HG03039 (cell line): ENCODE measurements around the gene TEAD3.

Experiments used
- ATAC-seq: cut with Tn5 transposase; IDR thresholded peaks from one replicate; pipeline ENCODE4 v1.9.1; 2021; ENCODE audit warnings: mild to moderate bottlenecking, moderate library complexity; ENCODE audit not compliant: unreplicated experiment

Gene TEAD3

DNA sequence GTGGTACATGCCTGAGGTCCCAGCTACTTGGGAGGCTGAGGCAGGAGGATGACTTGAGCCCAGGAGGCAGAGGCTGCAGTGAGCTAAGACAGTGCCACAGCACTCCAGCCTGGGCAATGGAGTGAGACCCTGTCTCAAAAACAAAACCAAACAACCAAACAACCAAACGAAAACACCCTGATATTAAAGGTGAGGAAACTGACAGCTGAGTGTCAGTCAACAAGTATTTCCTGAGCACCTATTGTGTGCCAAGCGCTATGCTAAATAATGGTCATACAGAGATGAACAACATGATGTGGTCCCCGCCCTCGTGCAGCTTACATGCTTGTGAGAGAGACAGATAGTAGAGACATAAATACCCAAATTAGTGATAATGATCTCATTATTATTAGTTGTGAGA, 17.7 kb upstream of the TEAD3 start:
- ATAC-seq = no peak

- no peak for ATAC-seq
Measured at GRCh38 chr6:35512740-35513139, 15.9 kb upstream of the TEAD3 start, which contains the start of gene TULP1. TSS of gene TULP1 (minus strand) at chr6:35512896. CDS start at chr6:35512858, 38 bp downstream.

DNA sequence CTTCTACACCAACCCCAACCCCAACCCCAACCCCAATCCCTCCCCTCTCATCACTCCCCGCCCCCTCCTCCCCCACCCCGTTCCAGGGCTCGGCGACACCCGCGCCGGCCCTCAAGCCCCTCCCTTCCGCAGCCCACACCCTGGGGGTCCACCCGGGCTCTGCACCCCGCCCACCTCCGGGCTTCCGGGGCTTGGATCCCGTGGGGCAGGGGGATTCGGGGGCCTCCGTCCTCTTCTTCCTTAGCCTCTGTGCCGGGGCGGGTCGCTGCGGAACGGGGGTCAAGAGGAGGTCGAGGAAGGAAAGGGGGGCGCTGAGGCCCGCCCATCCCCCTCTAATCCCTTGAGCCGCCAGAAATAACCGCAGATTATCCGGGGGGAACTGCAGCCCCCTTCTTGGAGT, 15.1 kb upstream of the TEAD3 start:
- no peak for ATAC-seq

DNA sequence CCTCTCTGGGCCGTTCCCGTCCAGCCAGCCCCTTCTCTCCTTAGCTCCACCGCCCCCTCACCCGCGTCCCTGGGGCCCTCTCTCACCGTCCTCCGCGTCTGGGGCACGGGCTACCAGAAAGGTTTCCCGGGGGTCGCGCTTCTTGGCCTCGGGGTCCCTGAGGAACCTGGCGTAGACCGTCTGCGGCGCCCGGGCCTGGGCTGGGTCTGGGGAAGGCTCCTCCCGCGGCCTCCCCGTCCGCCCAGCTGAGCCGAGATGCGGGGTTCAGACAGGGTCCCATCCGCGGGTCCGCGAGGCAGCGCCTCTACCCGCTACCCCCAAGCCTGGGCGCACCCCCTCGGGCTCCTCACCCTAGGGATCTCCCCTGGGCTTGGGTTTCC, 14.7 kb upstream of the TEAD3 start:
- ATAC-seq = no peak

DNA sequence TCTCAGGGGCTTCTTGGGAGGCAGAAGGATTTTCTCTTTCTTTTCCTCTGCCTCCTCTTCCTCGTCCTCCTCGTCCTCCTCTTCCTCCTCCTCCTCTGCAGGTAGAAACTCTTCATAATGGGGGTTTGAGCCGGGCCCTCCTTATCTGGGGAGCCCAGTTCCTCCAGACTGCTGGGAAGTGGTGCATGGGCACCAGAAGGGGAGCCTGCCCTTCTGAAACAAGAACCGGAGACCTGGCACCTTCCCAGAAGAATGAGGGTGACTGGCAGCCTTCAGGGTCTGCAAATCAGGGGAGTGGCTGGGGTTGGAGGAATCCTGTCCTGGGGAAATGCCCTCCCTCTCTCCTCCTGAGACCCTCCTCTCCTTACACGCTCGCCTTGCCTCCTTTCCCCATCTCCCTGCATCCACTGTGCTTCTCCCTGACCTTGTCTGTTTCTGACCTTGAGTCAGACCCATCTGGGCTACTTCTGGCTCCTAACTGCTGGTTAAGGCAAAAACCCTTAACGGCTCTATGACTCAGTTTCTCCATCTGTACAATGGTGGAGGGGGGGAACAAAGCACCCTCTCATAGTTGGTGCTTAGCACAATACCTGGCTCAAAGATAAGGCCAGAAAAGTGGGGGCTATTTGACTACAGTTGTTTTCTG, 14.2 kb upstream of the TEAD3 start:
- ATAC-seq = no peak

DNA sequence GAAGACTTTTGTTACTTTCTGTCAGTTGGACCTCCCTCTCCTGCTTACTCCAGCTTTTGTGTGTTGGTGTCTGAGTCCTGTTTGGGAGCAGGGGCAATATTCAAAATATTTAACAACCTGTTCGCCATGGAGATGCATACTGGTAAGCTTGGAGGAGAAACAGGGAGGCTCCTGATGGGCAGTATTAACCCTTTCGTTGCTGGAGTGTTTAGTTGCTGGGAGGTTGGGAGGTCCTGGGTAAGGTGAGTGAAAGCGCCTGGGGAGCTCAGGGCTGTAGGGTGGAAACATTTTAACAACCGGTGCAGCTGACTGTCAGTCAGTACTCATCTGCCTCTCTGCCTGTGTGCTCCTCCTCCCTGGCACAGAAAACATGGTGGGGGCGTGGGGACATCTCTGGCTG, 11.7 kb upstream of the TEAD3 start:
- no peak for ATAC-seq

DNA sequence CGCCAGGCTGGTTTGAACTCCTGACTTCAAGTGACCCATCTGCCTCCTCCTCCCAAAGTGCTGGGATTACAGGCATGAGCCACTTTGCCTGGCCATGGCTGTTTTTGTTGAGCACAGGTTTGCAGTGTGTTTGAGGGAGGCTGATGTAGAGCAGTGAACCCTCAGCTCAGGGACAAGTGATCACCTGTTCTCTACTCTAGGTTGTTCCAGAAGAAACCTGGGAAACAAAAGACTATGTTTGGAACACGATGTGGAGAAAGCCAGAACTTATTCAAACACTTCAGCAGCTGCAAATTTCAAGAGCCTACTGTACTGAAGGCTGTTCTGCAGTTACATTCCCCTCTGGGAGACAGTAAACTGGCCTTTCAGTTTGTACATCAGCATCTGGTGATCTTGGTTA, 11.1 kb upstream of the TEAD3 start:
- no peak for ATAC-seq

DNA sequence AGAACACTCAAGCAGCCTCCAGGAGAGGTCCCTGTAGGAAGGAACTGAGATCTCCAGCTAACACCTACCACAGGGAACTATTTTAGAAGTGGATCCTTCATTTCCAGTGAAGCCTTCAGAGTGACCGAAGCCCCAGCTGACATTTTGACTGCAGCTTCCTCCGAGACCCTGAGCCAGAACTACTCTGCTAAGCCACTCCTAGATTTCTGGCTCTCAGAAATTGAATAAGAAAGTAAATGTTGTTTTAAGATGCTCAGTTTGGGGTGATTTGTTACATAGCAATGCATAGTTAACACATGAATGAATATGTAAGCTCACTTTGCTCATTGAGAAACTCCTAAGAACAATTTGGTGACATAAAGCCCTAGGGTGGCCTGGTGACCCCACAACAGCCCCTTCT, 10.3 kb upstream of the TEAD3 start:
- ATAC-seq = no peak

- ATAC-seq = no peak
Measured at GRCh38 chr6:35506536-35506935, 9.7 kb upstream of the TEAD3 start.

DNA sequence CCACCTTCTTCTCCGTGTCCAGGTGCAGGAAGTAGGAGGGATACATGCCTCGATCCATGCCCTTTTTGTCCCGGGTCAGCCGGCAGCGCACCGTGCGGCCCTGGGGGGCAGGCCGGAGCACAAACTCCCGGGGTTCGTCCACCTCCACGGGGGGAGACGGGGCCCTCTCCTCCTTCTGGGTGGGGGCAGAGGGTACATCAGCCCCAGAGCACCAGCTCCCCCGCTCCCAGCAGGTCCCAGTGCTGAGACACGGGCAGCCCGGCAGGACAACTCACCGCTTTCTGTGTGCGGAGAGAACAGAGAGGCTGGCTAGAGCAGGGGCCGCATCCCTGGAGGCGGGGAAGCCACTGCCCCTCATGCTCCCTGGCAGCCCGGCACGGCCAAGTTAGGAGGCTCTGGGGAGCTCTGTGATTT, 9.1 kb upstream of the TEAD3 start:
- no peak for ATAC-seq

DNA sequence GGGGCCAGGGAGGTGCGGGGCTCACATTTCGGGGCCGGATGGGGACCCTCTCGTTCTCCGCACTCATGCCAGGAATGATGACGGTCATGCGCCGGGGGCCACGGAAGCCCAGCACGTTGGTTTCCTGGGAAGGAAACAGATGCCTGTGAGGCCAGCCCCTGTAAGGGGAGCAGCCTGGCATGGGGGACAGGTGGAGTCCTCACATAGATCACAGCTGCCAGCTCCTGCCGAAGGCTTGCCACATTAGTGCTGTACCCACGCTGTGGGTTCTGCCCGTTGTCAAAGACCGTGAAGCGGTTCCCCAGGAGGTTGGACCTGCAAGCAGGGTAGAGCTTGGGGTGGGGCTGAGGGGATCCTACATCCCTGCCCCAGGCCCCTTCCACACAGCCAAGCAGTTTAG, 6.7 kb upstream of the TEAD3 start:
- ATAC-seq = no peak

DNA sequence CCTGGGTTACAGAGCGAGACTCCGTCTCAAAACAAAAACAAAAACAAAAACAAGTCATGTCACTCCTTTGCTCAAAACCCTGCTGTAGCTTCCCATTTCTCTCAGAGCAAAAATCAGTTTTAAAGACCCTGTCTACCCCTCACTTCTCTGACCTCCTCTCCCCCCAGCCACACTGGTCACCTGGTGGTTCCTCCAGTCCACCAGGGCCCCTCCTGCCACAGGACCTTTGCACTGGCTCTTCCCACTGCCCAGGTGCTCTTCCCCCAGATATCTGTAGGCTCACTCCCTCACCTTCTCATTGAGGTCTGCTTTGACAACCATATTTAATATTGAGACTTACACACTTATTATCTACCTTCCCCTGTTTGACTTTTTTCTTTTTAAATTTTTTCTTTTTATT, 4.9 kb upstream of the TEAD3 start:
- no peak for ATAC-seq

GRCh38 chr6:35500782-35501181, 3.9 kb upstream of the TEAD3 start:
- ATAC-seq = no peak

GRCh38 chr6:35499372-35499771, 2.5 kb upstream of the TEAD3 start:
- no peak for ATAC-seq

DNA sequence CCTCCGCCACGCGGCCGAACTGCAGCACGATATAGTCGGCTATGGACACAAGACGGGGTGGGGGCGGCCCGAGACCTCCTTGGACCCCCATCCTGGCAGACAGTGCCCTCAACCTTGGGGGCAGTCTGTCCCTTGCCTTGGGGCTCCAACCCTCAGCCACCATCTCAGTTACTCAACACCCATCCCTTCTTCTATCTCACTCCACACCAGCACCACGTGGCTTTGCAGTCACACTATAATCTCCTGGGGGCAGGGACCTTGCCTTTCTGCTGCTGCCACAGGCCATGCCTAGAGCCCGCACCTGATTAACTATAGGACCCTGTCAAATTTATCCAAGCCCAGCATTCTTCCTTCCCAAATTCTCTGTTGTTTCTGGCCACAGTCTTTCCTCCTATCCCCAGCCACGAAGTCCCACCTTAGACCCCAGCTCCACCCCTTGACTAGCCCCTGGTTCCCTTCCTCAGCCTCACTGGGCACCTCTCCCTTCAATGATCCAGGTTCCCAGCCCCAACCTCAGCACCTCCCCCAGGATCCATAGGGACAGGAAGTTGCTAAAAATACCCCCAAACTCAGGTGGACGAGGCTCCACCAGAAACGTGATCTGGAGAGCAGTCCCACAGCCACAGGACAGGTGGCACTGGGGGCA, 1.7 kb upstream of the TEAD3 start:
- ATAC-seq = no peak

DNA sequence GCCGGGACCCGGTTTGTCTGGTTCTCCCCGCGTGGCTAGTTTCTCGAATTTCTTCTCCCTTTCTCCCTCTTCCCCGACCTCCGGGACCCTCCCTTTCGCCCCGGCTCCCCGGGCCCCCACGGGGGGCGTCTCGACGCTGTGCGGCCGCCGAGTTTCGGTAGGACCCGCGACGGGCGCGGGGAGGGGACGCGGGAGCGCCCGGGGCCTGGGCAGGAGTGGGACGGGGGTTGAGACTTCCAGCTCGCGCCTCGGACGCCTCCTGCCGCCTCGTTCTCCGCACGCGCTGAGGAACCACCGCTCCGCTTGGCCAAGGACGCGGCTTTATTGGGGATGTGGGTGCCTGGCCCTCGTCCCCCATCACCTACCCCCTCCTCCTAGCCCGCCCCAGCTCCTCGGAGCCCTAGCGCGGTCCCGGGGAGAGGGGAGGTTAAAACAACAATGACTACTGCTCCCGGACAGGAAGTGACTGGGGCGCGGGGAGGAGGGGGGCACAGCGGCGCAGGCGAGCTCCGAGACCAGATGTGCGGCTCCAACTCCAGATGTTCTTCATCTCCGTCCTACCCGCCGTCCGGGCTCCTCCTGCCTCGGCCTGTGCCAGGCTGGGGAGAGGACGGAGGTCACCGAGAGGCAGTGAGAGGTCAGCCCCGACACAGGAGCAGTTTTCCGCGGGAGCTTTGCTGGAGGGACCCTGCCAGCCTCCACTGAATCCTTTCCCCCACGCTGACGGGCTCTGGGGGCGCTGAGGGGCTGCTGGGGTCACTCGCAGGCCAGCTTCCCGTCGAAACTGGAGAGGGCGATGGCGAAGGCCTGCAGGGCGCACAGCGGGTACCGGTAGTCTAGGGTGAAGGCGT, 917 bp upstream of the TEAD3 start:
- ATAC-seq = no peak

DNA sequence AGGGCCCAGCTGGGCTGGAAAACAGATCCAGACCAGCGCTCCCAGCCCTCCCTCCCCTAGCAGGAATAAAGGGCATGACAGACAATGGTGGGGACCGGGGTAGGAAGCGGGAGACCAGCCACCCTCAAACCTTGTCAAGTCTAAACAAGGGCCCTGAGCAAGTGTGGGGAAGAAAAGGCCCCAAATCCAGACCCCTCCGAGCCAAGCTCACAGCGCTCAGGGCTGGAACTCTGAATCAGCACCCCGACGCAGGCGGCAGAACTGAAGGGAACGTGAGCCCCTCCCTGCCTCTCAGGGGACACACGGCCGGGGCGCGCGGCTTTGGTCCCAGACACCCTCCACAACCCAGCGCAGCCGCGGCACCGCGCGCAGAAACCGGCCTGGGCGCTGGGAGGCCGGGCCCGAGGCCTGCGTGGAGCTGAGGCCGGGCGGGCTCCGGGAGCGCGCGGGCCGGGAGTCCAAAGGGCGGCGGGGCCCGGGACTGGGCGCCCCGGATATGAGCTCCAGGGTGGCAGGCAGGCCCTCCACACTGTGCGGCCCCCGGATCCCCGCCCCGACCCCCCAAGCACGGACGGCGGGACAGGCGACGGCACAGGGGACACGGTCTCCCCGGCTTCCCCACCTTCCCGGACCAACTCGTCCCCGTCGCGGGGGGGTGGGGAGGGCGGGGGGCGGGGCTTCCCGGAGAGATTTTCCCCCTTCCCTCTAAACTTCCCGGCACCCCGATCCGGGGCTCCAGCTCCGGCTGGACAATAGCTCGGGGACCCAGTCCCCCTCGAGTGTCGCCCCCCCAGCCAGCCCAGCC, 641 bp downstream of the TEAD3 start:
- no peak for ATAC-seq

DNA sequence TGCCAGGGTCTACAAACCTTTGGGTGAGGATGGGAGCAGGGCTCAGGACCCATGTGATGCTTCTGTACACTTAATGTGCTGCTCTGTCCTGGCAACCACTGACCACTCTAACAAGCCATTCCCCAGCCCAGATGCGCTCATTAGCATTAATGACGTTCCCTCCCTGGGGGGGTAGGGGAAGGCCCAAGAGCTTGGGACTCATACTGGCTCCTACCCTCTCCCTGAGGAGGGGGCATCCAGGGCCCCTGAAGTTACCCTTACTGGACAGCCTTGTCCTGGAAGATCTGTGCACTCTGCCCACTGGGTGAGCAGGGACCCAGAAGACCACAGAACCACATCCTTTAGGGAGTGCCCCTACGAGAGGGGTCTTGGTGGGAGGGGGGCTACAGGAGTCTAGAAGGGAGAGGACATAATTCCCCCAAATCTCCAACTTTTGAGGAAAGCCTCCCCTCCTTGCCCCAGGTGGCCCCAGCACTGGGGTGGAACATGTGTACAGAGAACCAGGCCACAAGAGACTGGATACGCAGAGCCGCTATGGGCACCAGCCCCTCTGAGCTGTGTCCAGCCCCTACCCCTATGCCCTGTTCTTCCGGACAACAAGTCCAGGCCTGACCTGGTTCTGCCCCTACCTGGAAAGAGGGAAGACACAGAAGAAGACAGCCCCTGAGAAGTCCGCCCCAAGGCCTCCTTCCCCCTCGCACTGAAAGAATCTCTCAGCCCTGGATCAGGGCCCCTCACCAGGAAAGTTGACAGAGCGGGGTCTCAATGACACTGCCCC, 1.4 kb downstream of the TEAD3 start:
- ATAC-seq = no peak

GRCh38 chr6:35494161-35494563, 2.7 kb downstream of the TEAD3 start:
- no peak for ATAC-seq

- ATAC-seq = no peak
Measured at GRCh38 chr6:35493307-35493983, 3.4 kb downstream of the TEAD3 start.
